Stimulated activated CD4-positive, alpha-beta T cell treated with anti-CD3 and anti-CD28 coated beads, Interleukin-4, amount 100 ng/mL, for 4 hours (primary cell): Measurements from ENCODE around the gene BRD1.

Source experiments
- DNase-seq, 2 experiments: peaks; one replicate each; pipeline ENCODE4 v3.0.0-alpha.2; 2020

Gene BRD1

GRCh38 chr22:49827853-49828598 lies at the start of gene BRD1:
BRD1 (minus strand) TSS chr22:49827873; CDS start chr22:49824317, 3,556 bp downstream.
- DNase-seq = peak; percentile 52 to 67

- no peak for DNase-seq
Observed at GRCh38 chr22:49873228-49873940, 45.7 kb upstream of the BRD1 start.

- no peak for DNase-seq
Observed at GRCh38 chr22:49872347-49872746, 44.7 kb upstream of the BRD1 start.

GRCh38 chr22:49871482-49871881 lies 43.8 kb upstream of the BRD1 start:
- no peak for DNase-seq

GRCh38 chr22:49869845-49870712 lies 42.4 kb upstream of the BRD1 start:
- DNase-seq = no peak

GRCh38 chr22:49869086-49869830 lies 41.6 kb upstream of the BRD1 start:
- DNase-seq = no peak

- no peak for DNase-seq
Observed at GRCh38 chr22:49867303-49868265, 39.9 kb upstream of the BRD1 start.

- no peak for DNase-seq
Observed at GRCh38 chr22:49866646-49867045, 39.0 kb upstream of the BRD1 start.

- DNase-seq = no peak
Observed at GRCh38 chr22:49866134-49866533, 38.5 kb upstream of the BRD1 start.

GRCh38 chr22:49865156-49865555 lies 37.5 kb upstream of the BRD1 start:
- no peak for DNase-seq

GRCh38 chr22:49863931-49864330 lies 36.3 kb upstream of the BRD1 start:
- DNase-seq = no peak

- no peak for DNase-seq
Observed at GRCh38 chr22:49862496-49862776, 34.8 kb upstream of the BRD1 start.

- no peak for DNase-seq
Observed at GRCh38 chr22:49861642-49862495, 34.2 kb upstream of the BRD1 start.

- DNase-seq = no peak
Observed at GRCh38 chr22:49858827-49859226, 31.2 kb upstream of the BRD1 start.

GRCh38 chr22:49856766-49857618 lies 29.3 kb upstream of the BRD1 start:
- DNase-seq = no peak

- DNase-seq = no peak
Observed at GRCh38 chr22:49856343-49856742, 28.7 kb upstream of the BRD1 start.

GRCh38 chr22:49855251-49855911 lies 27.7 kb upstream of the BRD1 start:
- no peak for DNase-seq

GRCh38 chr22:49853981-49854831 lies 26.5 kb upstream of the BRD1 start:
- no peak for DNase-seq
